Mucosa of descending colon (tissue), 3 donors: Measurements from ENCODE around the gene CTBP1. TPM values are rescaled to one million over a fixed set of nuclear protein-coding genes. Genes with fewer than 3 reads are reported as not detected.
A peak's percentile ranks its signal among the peaks of the same experiment; 100 is the strongest.

ENCODE experiments used
- ATAC-seq: fragments of 200-7000 bp; cut with Tn5 transposase; one replicate; pipeline ENCODE4 v1.9.1; 2020; ENCODE audit warnings: mild to moderate bottlenecking, moderate library complexity
- DNase-seq, 3 donors: peaks; one replicate each; pipeline ENCODE4 v3.0.0-alpha.2; 2020
- H3K36me3 ChIP-seq: fragments of 200-600 bp; one replicate; pipeline ENCODE4 v1.8.0; 2021; ENCODE audit warnings: low read depth, mild to moderate bottlenecking
- H3K4me1 ChIP-seq: fragments of 200-600 bp; one replicate; pipeline ENCODE4 v1.8.0; 2021; ENCODE audit warnings: low read depth, mild to moderate bottlenecking
- H3K4me3 ChIP-seq: fragments of 200-600 bp; one replicate; pipeline ENCODE4 v1.8.0; 2021; ENCODE audit warnings: mild to moderate bottlenecking
- H3K9me3 ChIP-seq: fragments of 200-600 bp; one replicate; pipeline ENCODE4 v1.8.0; 2021; ENCODE audit warnings: mild to moderate bottlenecking
- intact Hi-C, 2 donors: fragments of 100-400 bp; cut with DNase I in 1 of 2; cut with micrococcal nuclease in 1 of 2; formaldehyde crosslinking; loops; one replicate each; pipeline versions ENCODE4 v1.11.0 to v1.11.1; 2022; cut with DNase I, micrococcal nuclease
- total RNA-seq, 3 donors: library from RNA; stranded (reverse); fragmentation: NEBNext Ultra II Directional in 2 of 3; extraction: Animal tissue kit (Norgen Biotek cat#: 25700) in 2 of 3; gene quantifications; one replicate each; pipeline versions ENCODE4 v1.2.1 to v1.2.4, GENCODE V29; 2021 to 2023
- TF ChIP-seq, protein P1 (sequence below): fragments of 200-600 bp; IDR thresholded peaks from one replicate; pipeline ENCODE4 v1.8.0; 2022; ENCODE audit warnings: antibody characterized with exemption, mild to moderate bottlenecking
- donor health status: DM: no; HTN: no; CAD: no; lungs with moderate emphysema.
- donor health status: DM: no; HTN: no; CAD: no.
- donor health status: DM: no; HTN: yes; CAD: no.

The CTBP1 gene
- total RNA-seq, 3 donors from 2014 or later: 151 to 188 (median 168) TPM

DNA sequence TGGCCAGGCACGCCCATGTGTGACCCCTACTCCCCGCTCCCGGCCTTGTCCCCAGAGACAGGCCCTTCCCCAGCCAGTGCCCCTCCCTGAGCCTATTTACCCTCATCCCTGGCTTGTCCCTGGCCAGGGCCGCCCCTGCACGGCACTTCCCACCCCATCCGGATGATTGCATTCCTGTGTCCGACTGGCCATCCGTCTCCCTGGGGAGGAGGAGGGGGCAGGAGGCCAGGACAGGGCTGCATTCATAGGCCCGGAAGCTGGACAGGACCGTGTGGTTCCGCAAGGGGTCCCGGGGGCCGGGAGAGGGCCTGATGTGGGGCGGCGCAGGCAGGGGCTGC lies 22.8 kb downstream of the CTBP1 start:
- DNase-seq (no peak), ATAC-seq (no peak)
- Histone ChIP-seq H3K36me3 (peaks cover 6% of the 10 kb centered on the region), H3K4me1 (no peaks in the 10 kb centered on the region), H3K9me3 (no peaks in the 10 kb centered on the region), H3K4me3 (no peak overlapping the region)
- intact Hi-C loops: no loop called here
- TF ChIP-seq, protein P1, sequence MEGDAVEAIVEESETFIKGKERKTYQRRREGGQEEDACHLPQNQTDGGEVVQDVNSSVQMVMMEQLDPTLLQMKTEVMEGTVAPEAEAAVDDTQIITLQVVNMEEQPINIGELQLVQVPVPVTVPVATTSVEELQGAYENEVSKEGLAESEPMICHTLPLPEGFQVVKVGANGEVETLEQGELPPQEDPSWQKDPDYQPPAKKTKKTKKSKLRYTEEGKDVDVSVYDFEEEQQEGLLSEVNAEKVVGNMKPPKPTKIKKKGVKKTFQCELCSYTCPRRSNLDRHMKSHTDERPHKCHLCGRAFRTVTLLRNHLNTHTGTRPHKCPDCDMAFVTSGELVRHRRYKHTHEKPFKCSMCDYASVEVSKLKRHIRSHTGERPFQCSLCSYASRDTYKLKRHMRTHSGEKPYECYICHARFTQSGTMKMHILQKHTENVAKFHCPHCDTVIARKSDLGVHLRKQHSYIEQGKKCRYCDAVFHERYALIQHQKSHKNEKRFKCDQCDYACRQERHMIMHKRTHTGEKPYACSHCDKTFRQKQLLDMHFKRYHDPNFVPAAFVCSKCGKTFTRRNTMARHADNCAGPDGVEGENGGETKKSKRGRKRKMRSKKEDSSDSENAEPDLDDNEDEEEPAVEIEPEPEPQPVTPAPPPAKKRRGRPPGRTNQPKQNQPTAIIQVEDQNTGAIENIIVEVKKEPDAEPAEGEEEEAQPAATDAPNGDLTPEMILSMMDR: no peak

DNA sequence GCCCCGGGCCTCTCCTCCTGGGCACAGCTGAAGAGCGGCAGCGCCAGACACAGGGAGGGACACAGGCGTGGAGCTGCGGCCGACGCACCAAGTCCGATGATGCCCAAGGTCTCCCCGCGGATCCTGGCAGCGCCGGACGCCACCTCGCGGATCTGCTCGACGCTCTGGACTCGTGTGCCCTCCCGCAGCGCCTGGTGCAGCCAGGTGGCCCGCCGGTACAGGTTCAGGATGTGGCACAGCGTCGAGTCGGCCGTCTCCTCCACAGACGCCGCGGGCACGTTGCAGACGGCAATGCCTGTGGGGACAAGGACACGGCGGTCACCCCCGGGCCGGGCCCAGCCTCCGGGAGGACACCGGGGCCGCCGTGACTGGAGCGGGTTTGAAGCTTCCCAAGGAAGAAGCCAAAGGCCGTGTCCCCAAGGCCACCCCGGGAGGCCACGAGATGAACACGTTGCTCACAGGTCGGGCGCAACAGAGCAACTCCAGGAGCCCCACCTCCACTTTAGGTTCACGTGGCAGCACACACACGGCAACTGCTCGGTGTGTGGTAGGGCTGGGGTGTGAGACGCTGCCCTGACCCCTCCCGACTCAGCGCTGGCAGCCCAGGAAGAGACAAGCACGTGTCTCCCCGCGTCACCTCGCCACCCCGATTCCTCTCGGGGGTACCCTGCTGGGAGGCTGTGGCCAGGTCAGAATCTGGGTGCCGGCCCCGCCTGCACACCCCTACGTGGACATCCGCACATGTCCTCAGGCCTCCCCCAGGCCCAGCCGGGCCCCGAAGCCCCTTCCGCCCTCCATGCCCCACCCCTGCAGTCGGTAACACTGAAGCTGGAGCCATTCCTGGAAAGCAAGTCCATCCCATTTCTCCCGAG lies 23.4 kb downstream of the CTBP1 start:
- no peaks in the 10 kb centered on the region for H3K4me1 ChIP-seq
- no peak overlapping the region for H3K4me3 ChIP-seq
- no peak for DNase-seq
- no peak for ATAC-seq
- TF ChIP-seq, protein P1: no peak
- no peaks in the 10 kb centered on the region for H3K9me3 ChIP-seq
- intact Hi-C loops: no loop called here
- H3K36me3 ChIP-seq: peaks cover 4% of the 10 kb centered on the region

DNA sequence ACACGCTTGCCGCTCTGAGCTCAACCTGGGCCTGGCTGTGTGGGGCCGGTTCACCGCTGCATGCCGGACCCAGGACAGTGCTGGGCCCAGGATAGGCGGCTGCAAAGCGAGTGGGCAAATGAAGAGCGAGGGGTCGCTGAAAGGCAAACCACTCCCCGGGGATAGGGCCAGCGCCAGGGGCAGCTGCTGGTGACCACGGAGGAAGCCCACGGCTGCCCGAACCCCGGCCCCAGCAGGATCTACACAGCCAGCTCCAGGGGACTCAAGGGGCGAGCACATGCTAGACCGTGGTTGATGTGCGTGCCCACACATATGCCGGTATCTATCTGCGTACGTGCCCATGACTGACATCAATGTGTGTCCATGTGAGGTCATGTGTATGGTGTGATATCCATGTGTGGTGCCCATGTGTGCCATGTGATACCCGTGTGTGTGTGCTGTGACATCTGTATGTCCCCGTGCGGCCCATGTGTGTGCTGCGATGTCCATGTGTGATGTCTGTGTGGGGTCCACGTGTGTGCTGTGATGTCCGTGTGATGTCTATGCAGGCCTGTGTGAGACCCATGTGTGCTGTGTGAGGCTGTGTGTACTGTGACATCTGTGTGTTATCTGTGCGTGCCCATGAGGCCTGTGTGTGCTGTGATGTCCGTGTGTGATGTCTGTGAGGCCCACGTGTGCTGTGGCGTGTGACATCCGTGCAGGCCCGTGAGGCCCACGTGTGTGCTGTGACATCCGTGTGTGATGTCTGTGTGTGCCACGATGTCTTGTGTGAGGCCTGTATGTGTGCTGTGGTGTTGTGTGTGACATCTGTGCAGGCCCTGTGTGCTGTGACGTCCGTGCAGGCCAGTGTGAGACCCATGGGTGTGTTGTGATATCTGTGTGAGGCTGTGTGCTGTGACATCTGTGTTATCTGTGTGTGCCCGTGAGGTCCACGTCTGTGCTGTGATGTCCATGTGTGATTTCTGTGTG lies 24.8 kb downstream of the CTBP1 start:
- Histone ChIP-seq H3K4me1 (no peaks in the 10 kb centered on the region), H3K36me3 (peaks cover 4% of the 10 kb centered on the region), H3K9me3 (no peaks in the 10 kb centered on the region), H3K4me3 (no peak overlapping the region)
- intact Hi-C loops: no loop called here
- ATAC-seq (no peak), DNase-seq (no peak)
- TF ChIP-seq, protein P1: no peak

DNA sequence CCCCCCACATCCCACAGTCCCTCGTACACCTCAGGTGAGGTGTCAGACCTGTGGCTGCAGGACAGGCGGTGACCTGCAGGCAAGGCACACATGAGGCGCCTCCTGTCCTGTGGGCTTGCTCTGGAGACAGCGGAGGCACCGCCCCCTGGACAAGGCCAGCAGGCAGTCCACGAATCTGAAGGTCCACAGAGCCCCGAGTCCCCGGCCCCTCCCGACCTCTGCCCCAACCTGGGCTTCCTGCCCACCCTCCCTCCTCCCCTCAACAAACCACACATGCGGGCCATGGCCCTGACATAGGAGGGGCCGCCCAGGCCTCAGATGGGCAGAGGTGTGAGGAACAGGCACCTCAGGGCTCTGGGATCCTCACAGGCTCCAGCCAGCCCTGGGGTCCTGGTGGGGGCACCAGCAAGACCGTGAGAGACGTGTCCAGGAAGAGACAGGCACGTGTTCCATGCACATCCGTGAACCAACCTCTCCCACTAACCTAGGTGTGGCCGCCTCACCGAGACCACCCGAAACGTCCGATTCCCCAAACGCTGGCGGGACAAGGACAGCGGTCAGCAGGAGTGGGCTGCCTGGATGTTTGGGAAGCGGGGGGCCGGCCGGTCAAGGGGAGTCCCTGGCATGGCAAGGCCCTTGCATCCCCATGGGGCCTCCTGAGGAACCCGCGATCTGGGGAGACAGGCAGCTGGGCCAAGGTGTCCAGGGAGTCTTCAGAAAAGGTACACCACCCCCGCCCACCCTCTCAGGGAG lies 25.8 kb downstream of the CTBP1 start:
- Histone ChIP-seq H3K4me3 (no peak overlapping the region), H3K4me1 (no peaks in the 10 kb centered on the region), H3K9me3 (no peaks in the 10 kb centered on the region), H3K36me3 (peaks cover 4% of the 10 kb centered on the region)
- no peak for ATAC-seq
- no peak for DNase-seq
- intact Hi-C loops: no loop called here
- TF ChIP-seq, protein P1: no peak

DNA sequence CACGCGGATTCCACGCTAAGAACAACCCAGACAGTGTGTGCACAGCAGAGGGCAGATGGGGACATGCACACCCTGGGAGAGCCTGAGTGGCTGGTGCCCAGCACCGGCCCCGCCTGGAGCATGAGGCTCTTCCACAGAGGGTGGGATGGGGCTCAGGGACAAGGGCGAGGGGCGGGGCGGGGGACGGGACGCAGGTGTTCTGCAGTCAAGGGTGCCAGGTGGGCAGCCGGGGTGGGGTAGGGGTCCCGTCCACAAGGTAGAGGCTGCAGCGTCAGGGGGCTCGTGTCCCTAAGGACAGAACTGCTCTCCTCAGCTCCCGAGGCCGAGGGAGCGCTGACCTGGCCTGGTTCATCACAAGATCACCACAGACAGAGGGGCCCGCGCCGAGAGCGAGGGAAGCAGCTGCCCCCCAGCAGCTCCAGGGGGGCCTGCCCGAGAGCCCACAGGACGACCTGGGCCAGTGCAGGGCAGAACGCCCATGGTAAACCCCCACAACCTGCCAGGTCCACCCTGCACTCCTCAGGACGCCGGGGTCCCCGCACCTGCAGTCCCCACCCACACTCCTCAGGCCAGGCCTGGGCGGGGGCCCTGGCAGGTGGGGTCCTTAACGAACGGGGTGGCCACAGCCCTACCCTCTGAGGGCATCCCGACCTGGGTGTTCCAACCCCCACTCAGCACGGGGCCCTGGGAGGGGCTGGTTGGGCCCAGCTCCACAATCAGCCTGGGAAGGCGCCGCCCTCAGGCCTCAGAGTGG lies 26.7 kb downstream of the CTBP1 start:
- no peaks in the 10 kb centered on the region for H3K4me1 ChIP-seq
- no peak overlapping the region for H3K4me3 ChIP-seq
- no peaks in the 10 kb centered on the region for H3K9me3 ChIP-seq
- ATAC-seq (peak; percentile 4), DNase-seq (no peak)
- intact Hi-C loops: no loop called here
- TF ChIP-seq, protein P1: no peak
- H3K36me3 ChIP-seq: peaks cover 4% of the 10 kb centered on the region
